Endothelial cell of umbilical vein (primary cell): ENCODE results near the gene VAV2. TPM values are rescaled to one million over a fixed set of nuclear protein-coding genes. Genes with fewer than 3 reads are reported as not detected.

Experiments used
- BruUV-seq: library from RNA; stranded (reverse); fragments of 400-500 nt; replicated peaks from 2 replicates; lab custom pipeline; 2021; lab: Mats Ljungman, UMichigan
- CTCF ChIA-PET: fragments of 300-600, 350-600 bp; sonication (Branson Sonifier 250); formaldehyde crosslinking; loops from one replicate; lab custom pipeline; 2021; ENCODE audit warnings: antibody characterized with exemption, inconsistent platforms; lab: Charles Lee
- POLR2A ChIA-PET: fragments of 300-600, 350-600 bp; sonication (Branson Sonifier 250); formaldehyde crosslinking; loops from one replicate; lab custom pipeline; 2021; ENCODE audit warnings: antibody characterized with exemption, inconsistent platforms; lab: Charles Lee
- DNase-seq: peaks from one replicate; pipeline ENCODE4 v3.0.0-alpha.2; 2011; ENCODE audit warnings: low read depth, low spot score
- FAIRE-seq: peaks from 2 replicates; lab custom pipeline; 2011; peaks lifted over from hg19 to GRCh38; lab: Jason Lieb, UNC
- H2AFZ ChIP-seq: 2 replicates; pipeline ENCODE4 v1.6.0; 2012; ENCODE audit warnings: low read depth, low read length, control low read depth, inconsistent platforms
- H3K27ac ChIP-seq: 2 replicates; pipeline ENCODE4 v1.5.1; 2011; ENCODE audit warnings: low read depth, mild to moderate bottlenecking, control low read depth, low read length, moderate library complexity; ENCODE audit not compliant: insufficient read depth
- H3K27me3 ChIP-seq, 2 experiments: 2 replicates each; pipeline versions ENCODE4 v1.6.0 to v1.6.1; 2011; ENCODE audit warnings: low read length in 2 of 2, mixed read lengths in 1 of 2; ENCODE audit not compliant: control insufficient read depth in 2 of 2, insufficient read depth in 2 of 2
- H3K36me3 ChIP-seq, 2 experiments: 2 replicates in 1 of 2; 3 replicates in 1 of 2; pipeline ENCODE4 v1.5.1; 2011; ENCODE audit warnings: low read length in 2 of 2, mild to moderate bottlenecking in 1 of 2, moderate library complexity in 1 of 2; ENCODE audit not compliant: control insufficient read depth in 2 of 2, insufficient read depth in 2 of 2; ENCODE audit errors: extremely low read depth in 1 of 2
- H3K4me1 ChIP-seq: 3 replicates; pipeline ENCODE4 v1.5.1; 2011; ENCODE audit warnings: mild to moderate bottlenecking, low read length; ENCODE audit not compliant: control insufficient read depth, insufficient read depth; ENCODE audit errors: extremely low read depth
- H3K4me2 ChIP-seq: 2 replicates; pipeline ENCODE4 v1.6.1; 2011; ENCODE audit warnings: low read length, control low read depth, mixed read lengths; ENCODE audit not compliant: insufficient read depth
- H3K4me3 ChIP-seq, 3 experiments: fragments of 200-600 bp in 1 of 3; sonication (generic), shearing (Covaris generic) in 1 of 3; replicated peaks in 1 of 3; 2 replicates each; pipeline ENCODE4 v1.5.1; 2011 to 2016; ENCODE audit warnings: control low read depth in 3 of 3, low read length in 3 of 3, mild to moderate bottlenecking in 2 of 3, inconsistent platforms in 1 of 3, low read depth in 1 of 3, moderate library complexity in 1 of 3; ENCODE audit not compliant: insufficient read depth in 1 of 3
- H3K79me2 ChIP-seq: 2 replicates; pipeline ENCODE4 v1.6.0; 2012; ENCODE audit warnings: low read length, inconsistent platforms; ENCODE audit not compliant: control insufficient read depth, insufficient read depth
- H3K9ac ChIP-seq: replicated peaks from 2 replicates; pipeline ENCODE3; 2011; ENCODE audit warnings: low read length, control low read depth; ENCODE audit not compliant: insufficient read depth; ENCODE audit errors: extremely low read depth
- H3K9me1 ChIP-seq: replicated peaks from 3 replicates; pipeline ENCODE4 v1.6.0; 2011; ENCODE audit warnings: mild to moderate bottlenecking, low read length; ENCODE audit not compliant: control insufficient read depth, insufficient read depth; ENCODE audit errors: extremely low read depth
- H3K9me3 ChIP-seq: replicated peaks from 2 replicates; pipeline ENCODE4 v1.5.1; 2012; ENCODE audit warnings: low read length, inconsistent platforms; ENCODE audit not compliant: control insufficient read depth, insufficient read depth
- H4K20me1 ChIP-seq: replicated peaks from 2 replicates; pipeline ENCODE3; 2011; ENCODE audit warnings: mild to moderate bottlenecking, low read length; ENCODE audit not compliant: control insufficient read depth, insufficient read depth; ENCODE audit errors: extremely low read depth
- FOS ChIP-seq: IDR thresholded peaks from 2 replicates; pipeline ENCODE4 v1.6.1; 2011; ENCODE audit warnings: mild to moderate bottlenecking, low read length, moderate library complexity, borderline replicate concordance; ENCODE audit not compliant: insufficient read depth
- POLR2A ChIP-seq: IDR thresholded peaks from 2 replicates; pipeline ENCODE4 v1.6.1; 2012; ENCODE audit warnings: low read depth, mild to moderate bottlenecking, control low read depth, low read length
- POLR2AphosphoS5 ChIP-seq: IDR thresholded peaks from 2 replicates; pipeline ENCODE4 v1.6.1; 2012; ENCODE audit warnings: low read depth, mild to moderate bottlenecking, control low read depth, low read length, moderate library complexity; ENCODE audit not compliant: insufficient read depth
- dilution Hi-C: fragments of 300-500 bp; cut with MboI; formaldehyde crosslinking; loops from one replicate; pipeline ENCODE4 v1.15.0; 2019; ENCODE audit warnings: low sequenced_read_pairs; ENCODE audit not compliant: extremely low pct_ligation_motif_present
- intact Hi-C: fragments of 100-400 bp; cut with micrococcal nuclease; formaldehyde crosslinking; loops from one replicate; pipeline ENCODE4 v1.10.0; 2022
- polyA plus RNA-seq, 4 experiments: library from polyadenylated mRNA; depleted of rRNA in 3 of 4; stranded (reverse) in 3 of 4; unstranded in 1 of 4; fragments of >200 nt; gene quantifications; 2 replicates each; pipeline versions ENCODE4 v1.2.1 to v1.2.3, GENCODE V29; 2011 to 2012; ENCODE audit warnings: missing spikeins in 1 of 4
- total RNA-seq: library from RNA; stranded (reverse); gene quantifications from 2 replicates; pipeline ENCODE4 v1.2.3, GENCODE V29; 2021
- TF ChIP-seq, protein P1 (sequence below), 2 donors: IDR thresholded peaks; 1 replicate in 1 of 2; 2 replicates in 1 of 2; pipeline ENCODE4 v1.5.1; 2011; ENCODE audit warnings: low read length in 2 of 2, mild to moderate bottlenecking in 2 of 2, moderate library complexity in 2 of 2, control low read depth in 1 of 2, inconsistent platforms in 1 of 2, low read depth in 1 of 2; ENCODE audit not compliant: insufficient read depth in 1 of 2; ENCODE audit errors: extremely low read depth in 1 of 2

Gene VAV2
- total and polyA plus RNA-seq, 2 donors (not counting 3 experiments of a cell fraction or from before 2014, with no cell fraction given) = 10.6 to 30.6 TPM

- TF ChIP-seq POLR2A (no peak), FOS (no peak)
- TF ChIP-seq, protein P1, sequence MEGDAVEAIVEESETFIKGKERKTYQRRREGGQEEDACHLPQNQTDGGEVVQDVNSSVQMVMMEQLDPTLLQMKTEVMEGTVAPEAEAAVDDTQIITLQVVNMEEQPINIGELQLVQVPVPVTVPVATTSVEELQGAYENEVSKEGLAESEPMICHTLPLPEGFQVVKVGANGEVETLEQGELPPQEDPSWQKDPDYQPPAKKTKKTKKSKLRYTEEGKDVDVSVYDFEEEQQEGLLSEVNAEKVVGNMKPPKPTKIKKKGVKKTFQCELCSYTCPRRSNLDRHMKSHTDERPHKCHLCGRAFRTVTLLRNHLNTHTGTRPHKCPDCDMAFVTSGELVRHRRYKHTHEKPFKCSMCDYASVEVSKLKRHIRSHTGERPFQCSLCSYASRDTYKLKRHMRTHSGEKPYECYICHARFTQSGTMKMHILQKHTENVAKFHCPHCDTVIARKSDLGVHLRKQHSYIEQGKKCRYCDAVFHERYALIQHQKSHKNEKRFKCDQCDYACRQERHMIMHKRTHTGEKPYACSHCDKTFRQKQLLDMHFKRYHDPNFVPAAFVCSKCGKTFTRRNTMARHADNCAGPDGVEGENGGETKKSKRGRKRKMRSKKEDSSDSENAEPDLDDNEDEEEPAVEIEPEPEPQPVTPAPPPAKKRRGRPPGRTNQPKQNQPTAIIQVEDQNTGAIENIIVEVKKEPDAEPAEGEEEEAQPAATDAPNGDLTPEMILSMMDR (IDR thresholded peaks at IDR 0.05; ENCODE audit: extremely low read depth in 1 of 2, insufficient read depth in 1 of 2, low read depth in 1 of 2, low read length in 2 of 2) = no peak
These were observed 150.8 kb downstream of the VAV2 start for GRCh38 chr9:133841167-133841812.

DNA sequence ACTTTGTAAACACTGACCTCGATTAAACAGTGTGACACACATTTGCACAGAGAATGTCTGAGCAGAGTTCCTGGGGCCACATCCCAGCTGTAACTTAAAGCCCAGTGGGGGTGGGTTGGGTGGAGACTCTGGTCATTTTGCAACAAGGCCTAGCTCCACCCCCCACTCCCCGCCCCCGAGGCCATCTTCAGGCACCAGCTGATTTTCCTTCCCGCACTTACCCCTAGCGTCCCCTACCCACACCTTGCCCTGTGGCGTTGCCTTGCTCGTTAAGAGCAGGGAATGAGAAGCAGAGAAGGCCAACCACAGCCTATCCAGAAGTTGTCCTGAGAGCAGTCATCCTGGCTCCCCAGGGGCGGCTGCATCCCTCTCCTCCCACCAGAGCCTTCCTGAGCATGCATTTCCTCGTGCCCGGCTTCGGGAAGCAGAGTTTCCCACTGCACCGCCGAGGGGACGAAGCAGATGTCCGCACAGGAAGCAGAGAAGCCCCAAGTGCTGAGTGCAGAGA lies 152.2 kb downstream of the VAV2 start:
- no peaks in the 10 kb centered on the region for H3K9me1 ChIP-seq
- POLR2A ChIA-PET = no interaction called here
- CTCF ChIA-PET = no interaction called here
- intact Hi-C loops (no loop called here), dilution Hi-C loops (no loop called here)
- no TSS peak for BruUV-seq
- H3K4me2 ChIP-seq = no peak overlapping the region
- H4K20me1 ChIP-seq = no peaks in the 10 kb centered on the region
- peaks cover 11% of the 10 kb centered on the region for H3K4me1 ChIP-seq
- H2AFZ ChIP-seq = no peak overlapping the region
- peaks cover 9% of the 10 kb centered on the region for H3K79me2 ChIP-seq
- DNase-seq = peak; percentile 13
- H3K9me3 ChIP-seq = no peaks in the 10 kb centered on the region
- no peak overlapping the region for H3K4me3 ChIP-seq
- FAIRE-seq = no peak
- TF ChIP-seq, protein P1 (IDR thresholded peaks at IDR 0.05; ENCODE audit: extremely low read depth in 1 of 2, insufficient read depth in 1 of 2, low read depth in 1 of 2, low read length in 2 of 2) = no peak
- TF ChIP-seq POLR2AphosphoS5 = no peak
- no peak overlapping the region for H3K27ac ChIP-seq
- H3K36me3 ChIP-seq = no peaks in the 10 kb centered on the region
- no peaks in the 10 kb centered on the region for H3K27me3 ChIP-seq
- no peak overlapping the region for H3K9ac ChIP-seq

More at GRCh38 chr9:133841167-133841812, 150.8 kb downstream of the VAV2 start:
- H3K27me3 ChIP-seq = no peaks in the 10 kb centered on the region
- no peaks in the 10 kb centered on the region for H4K20me1 ChIP-seq
- H3K9me1 ChIP-seq = no peaks in the 10 kb centered on the region
- POLR2A ChIA-PET = no interaction called here
- no peak overlapping the region for H2AFZ ChIP-seq
- no peak overlapping the region for H3K9ac ChIP-seq
- H3K4me3 ChIP-seq = no peak overlapping the region
- H3K27ac ChIP-seq = no peak overlapping the region
- intact Hi-C loops (no loop called here), dilution Hi-C loops (no loop called here)
- CTCF ChIA-PET = no interaction called here
- no peak for FAIRE-seq
- H3K9me3 ChIP-seq = no peaks in the 10 kb centered on the region
- peaks cover 24% of the 10 kb centered on the region for H3K4me1 ChIP-seq
- peaks cover 9% of the 10 kb centered on the region for H3K79me2 ChIP-seq
- no peak for DNase-seq
- no peaks in the 10 kb centered on the region for H3K36me3 ChIP-seq
- BruUV-seq = no TSS peak
- no peak overlapping the region for H3K4me2 ChIP-seq
